GM23338 (cell line): ENCODE data around the gene TOB2. TPM values are rescaled to one million over a fixed set of nuclear protein-coding genes. Genes with fewer than 3 reads are reported as not detected.

Experiments
- ATAC-seq: fragments of 200-7000 bp; cut with Tn5 transposase; 3 replicates; pipeline ENCODE4 v1.9.1; 2020
- DNase-seq: peaks from one replicate; pipeline ENCODE4 v3.0.0-alpha.2; 2015; ENCODE audit warnings: low spot score
- H2AFZ ChIP-seq: fragments of 200-600 bp; sonication (generic); 2 replicates; pipeline ENCODE4 v1.8.0; 2016; ENCODE audit warnings: antibody characterized with exemption, mild to moderate bottlenecking, moderate library complexity
- H3F3A ChIP-seq: fragments of 200-600 bp; sonication (generic); replicated peaks from 2 replicates; pipeline ENCODE4 v1.8.0; 2017; ENCODE audit warnings: antibody characterized with exemption, mixed run types, low read depth
- H3K27ac ChIP-seq: fragments of 200-600 bp; sonication (generic); 2 replicates; pipeline ENCODE4 v1.6.1; 2016; ENCODE audit warnings: low read depth
- H3K27me3 ChIP-seq: fragments of 200-600 bp; sonication (generic); 2 replicates; pipeline ENCODE4 v1.8.0; 2016; ENCODE audit warnings: mild to moderate bottlenecking, mixed run types, moderate library complexity; ENCODE audit not compliant: insufficient read depth
- H3K36me3 ChIP-seq: fragments of 200-600 bp; sonication (generic); 2 replicates; pipeline ENCODE4 v1.8.0; 2016; ENCODE audit warnings: mild to moderate bottlenecking; ENCODE audit not compliant: insufficient read depth
- H3K4me1 ChIP-seq: fragments of 200-600 bp; sonication (generic); 2 replicates; pipeline ENCODE4 v1.8.0; 2016; ENCODE audit warnings: mild to moderate bottlenecking, moderate library complexity; ENCODE audit not compliant: insufficient read depth
- H3K4me2 ChIP-seq: fragments of 200-600 bp; sonication (generic); 2 replicates; pipeline ENCODE4 v1.7.1; 2017; ENCODE audit warnings: mixed run types
- H3K4me3 ChIP-seq: fragments of 200-600 bp; sonication (generic); 2 replicates; pipeline ENCODE4 v1.6.1; 2016; ENCODE audit warnings: mixed run types
- H3K79me2 ChIP-seq: fragments of 200-600 bp; sonication (generic); replicated peaks from 2 replicates; pipeline ENCODE4 v1.8.0; 2017; ENCODE audit warnings: mild to moderate bottlenecking; ENCODE audit not compliant: insufficient read depth
- H3K9me2 ChIP-seq: fragments of 200-600 bp; sonication (generic); 2 replicates; pipeline ENCODE4 v1.8.0; 2017; ENCODE audit not compliant: insufficient read depth
- H4K20me1 ChIP-seq: fragments of 200-600 bp; sonication (generic); replicated peaks from 2 replicates; pipeline ENCODE4 v1.8.0; 2017; ENCODE audit warnings: mild to moderate bottlenecking; ENCODE audit not compliant: insufficient read depth
- H3K27ac Mint-ChIP-seq: 2 replicates; pipeline ENCODE4 v1.8.0; 2020; ENCODE audit warnings: inconsistent platforms, mild to moderate bottlenecking, moderate library complexity, mixed read lengths
- H3K27me3 Mint-ChIP-seq: 3 replicates; pipeline ENCODE4 v1.8.0; 2022; ENCODE audit warnings: low read depth, mild to moderate bottlenecking, moderate library complexity, mixed read lengths, inconsistent platforms; ENCODE audit not compliant: insufficient read depth, poor library complexity
- H3K36me3 Mint-ChIP-seq: 3 replicates; pipeline ENCODE4 v1.8.0; 2021; ENCODE audit warnings: low read depth, mild to moderate bottlenecking, inconsistent platforms, moderate library complexity, mixed read lengths
- H3K4me1 Mint-ChIP-seq: 3 replicates; pipeline ENCODE4 v1.8.0; 2020; ENCODE audit warnings: mild to moderate bottlenecking, inconsistent platforms, mixed read lengths
- H3K4me3 Mint-ChIP-seq: 3 replicates; pipeline ENCODE4 v1.8.0; 2021; ENCODE audit warnings: moderate library complexity, mild to moderate bottlenecking, inconsistent platforms, mixed read lengths
- H3K9me3 Mint-ChIP-seq: 3 replicates; pipeline ENCODE4 v1.8.0; 2020; ENCODE audit warnings: moderate library complexity, mild to moderate bottlenecking, inconsistent platforms, mixed read lengths
- CREB1 ChIP-seq: fragments of 250-450 bp; sonication (Bioruptor Pico); IDR thresholded peaks from 2 replicates; pipeline ENCODE4 v1.5.0; 2020; ENCODE audit warnings: low read depth, mild to moderate bottlenecking, moderate library complexity
- CTCF ChIP-seq, 2 experiments: fragments of 200-600 bp in 1 of 2; sonication (generic) in 1 of 2; conservative IDR thresholded peaks; 2 replicates each; pipeline versions ENCODE4 v1.5.1 to v1.6.1; 2016 to 2017; ENCODE audit warnings: antibody characterized with exemption in 2 of 2, low read depth in 2 of 2, mild to moderate bottlenecking in 2 of 2, moderate library complexity in 1 of 2
- ETS1 ChIP-seq: IDR thresholded peaks from 2 replicates; pipeline ENCODE4 v1.6.1; 2016; ENCODE audit warnings: antibody characterized with exemption
- EZH2 ChIP-seq: fragments of 200-600 bp; sonication (generic); IDR thresholded peaks from one replicate; pipeline ENCODE4 v1.8.0; 2017; ENCODE audit warnings: antibody characterized with exemption, mild to moderate bottlenecking, low read depth; ENCODE audit not compliant: unreplicated experiment
- EZH2phosphoT487 ChIP-seq: fragments of 200-600 bp; sonication (generic); IDR thresholded peaks from one replicate; pipeline ENCODE4 v1.8.1; 2018; ENCODE audit warnings: antibody characterized with exemption; ENCODE audit not compliant: unreplicated experiment
- JUNB ChIP-seq: IDR thresholded peaks from one replicate; pipeline ENCODE4 v1.6.1; 2016; ENCODE audit warnings: antibody characterized with exemption; ENCODE audit not compliant: unreplicated experiment
- NANOG ChIP-seq: IDR thresholded peaks from 2 replicates; pipeline ENCODE4 v1.6.1; 2016; ENCODE audit warnings: antibody characterized with exemption, borderline replicate concordance
- POLR2AphosphoS5 ChIP-seq: IDR thresholded peaks from 2 replicates; pipeline ENCODE4 v1.6.1; 2016; ENCODE audit warnings: antibody characterized with exemption, low read depth
- STAT1 ChIP-seq: IDR thresholded peaks from one replicate; pipeline ENCODE4 v1.6.1; 2016; ENCODE audit warnings: antibody characterized with exemption; ENCODE audit not compliant: unreplicated experiment
- ZNF114 ChIP-seq: fragments of 250-450 bp; sonication (Bioruptor Pico); IDR thresholded peaks from 2 replicates; pipeline ENCODE4 v1.5.0; 2020; ENCODE audit warnings: mild to moderate bottlenecking, moderate library complexity
- ZNF331 ChIP-seq: fragments of 250-450 bp; sonication (Bioruptor Pico); IDR thresholded peaks from 2 replicates; pipeline ENCODE4 v1.5.0; 2020; ENCODE audit warnings: low read depth, mild to moderate bottlenecking, moderate library complexity
- ZNF462 ChIP-seq: fragments of 250-450 bp; sonication (Bioruptor Pico); IDR thresholded peaks from 2 replicates; pipeline ENCODE4 v1.5.0; 2020; ENCODE audit warnings: mild to moderate bottlenecking, moderate library complexity
- polyA plus RNA-seq: library from polyadenylated mRNA; unstranded; fragments of >200 nt; fragmentation: Nextera tagmentation; extraction: Ambion mirVana; gene quantifications from 2 replicates; pipeline ENCODE4 v1.2.1, GENCODE V29; 2016
- total RNA-seq: library from RNA; depleted of rRNA; stranded (reverse); fragments of >200 nt; shearing (Covaris generic); gene quantifications from 2 replicates; pipeline ENCODE4 v1.2.3, GENCODE V29; 2014

TOB2 gene
- total and polyA plus RNA-seq, 2 experiments from 2014 or later, result 27.3 to 47.2 TPM

GRCh38 chr22:41397143-41397811 lies 49.3 kb downstream of the TOB2 start (continued):
- TF ChIP-seq ETS1 (no peak), NANOG (no peak), EZH2 (no peak), EZH2phosphoT487 (no peak), CREB1 (CRISPR knock-in tag) (no peak), JUNB (no peak), ZNF114 (CRISPR knock-in tag) (no peak), STAT1 (no peak), CTCF (conservative IDR thresholded peaks at IDR 0.05; ENCODE audit: low read depth in 2 of 2) (no peak)

GRCh38 chr22:41395531-41396240 lies 50.9 kb downstream of the TOB2 start:
- TF ChIP-seq ZNF462 (CRISPR knock-in tag) (no peak), POLR2AphosphoS5 (no peak), ZNF114 (CRISPR knock-in tag) (no peak), ETS1 (no peak), STAT1 (no peak), ZNF331 (no peak)
- no peak for ATAC-seq
- no peaks in the 10 kb centered on the region for H4K20me1 ChIP-seq

More at GRCh38 chr22:41395531-41396240, 50.9 kb downstream of the TOB2 start:
- no peaks in the 10 kb centered on the region for H3K9me3 Mint-ChIP-seq
- peaks cover 17% of the 10 kb centered on the region for H3K36me3 Mint-ChIP-seq
- H3K36me3 ChIP-seq, result no peaks in the 10 kb centered on the region
- no peaks in the 10 kb centered on the region for H3F3A ChIP-seq
- no peaks in the 10 kb centered on the region for H3K27me3 ChIP-seq
- H3K4me3 ChIP-seq, result no peak overlapping the region
- H3K4me3 Mint-ChIP-seq, result no peak overlapping the region
- H3K4me1 Mint-ChIP-seq, result 0 out of 3 replicates have a peak, but pooled peaks cover 7% of the 10 kb centered on the region
- no peak overlapping the region for H2AFZ ChIP-seq
- DNase-seq, result no peak
- no peaks in the 10 kb centered on the region for H3K79me2 ChIP-seq
- H3K9me2 ChIP-seq, result no peaks in the 10 kb centered on the region
- H3K27ac ChIP-seq, result no peak overlapping the region
- H3K4me2 ChIP-seq, result no peak overlapping the region
- no peaks in the 10 kb centered on the region for H3K4me1 ChIP-seq
- H3K27me3 Mint-ChIP-seq, result peaks cover 3% of the 10 kb centered on the region
- H3K27ac Mint-ChIP-seq, result no peak overlapping the region
